ENCODE results near the gene RALB.
"Not testable (repeated sequence)": the region's sequence is repeated elsewhere in the genome, so short reads cannot be mapped to it uniquely, and the experiment has no call there.

The RALB gene

DNA sequence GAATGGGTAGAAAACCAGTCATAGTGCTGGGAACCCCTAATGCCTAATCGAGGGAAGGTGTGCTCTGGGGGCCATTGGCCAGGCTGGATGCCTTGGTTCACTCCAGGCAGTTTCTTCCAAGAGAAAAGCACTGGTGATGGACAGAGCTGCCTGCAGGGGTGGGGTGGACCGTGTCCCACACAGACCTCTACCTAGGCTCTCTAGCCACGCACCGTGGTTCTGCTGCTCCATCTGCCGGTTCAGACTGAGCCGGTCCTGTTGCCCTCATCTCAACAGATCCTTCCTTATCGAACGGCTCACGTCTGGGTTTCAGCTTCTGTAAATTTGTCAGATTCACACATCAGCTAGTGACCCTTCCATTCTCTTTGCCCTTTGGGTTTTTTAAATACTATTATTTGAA is 46.4 kb downstream of the RALB start:
- no peak for DNase-seq

DNA sequence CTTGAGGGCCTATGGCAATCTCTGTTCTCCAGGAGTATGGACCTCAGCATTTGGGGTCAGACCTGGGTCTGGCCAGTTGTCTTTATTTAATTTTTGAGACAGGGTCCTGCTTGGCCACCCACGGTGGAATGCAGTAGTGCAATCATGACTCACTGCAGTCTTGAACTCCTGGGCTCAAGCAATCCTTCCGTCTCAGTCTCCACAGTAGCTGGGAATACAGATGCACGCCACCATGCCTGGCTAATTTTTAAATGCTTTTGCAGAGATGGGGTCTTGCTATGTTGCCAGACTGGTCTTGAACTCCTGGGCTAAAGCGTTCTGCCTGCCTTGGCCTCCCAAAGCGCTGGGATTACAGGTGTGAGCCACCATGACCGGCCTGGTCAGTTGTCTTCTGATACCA is 46.9 kb downstream of the RALB start:
- no peak for DNase-seq

DNA sequence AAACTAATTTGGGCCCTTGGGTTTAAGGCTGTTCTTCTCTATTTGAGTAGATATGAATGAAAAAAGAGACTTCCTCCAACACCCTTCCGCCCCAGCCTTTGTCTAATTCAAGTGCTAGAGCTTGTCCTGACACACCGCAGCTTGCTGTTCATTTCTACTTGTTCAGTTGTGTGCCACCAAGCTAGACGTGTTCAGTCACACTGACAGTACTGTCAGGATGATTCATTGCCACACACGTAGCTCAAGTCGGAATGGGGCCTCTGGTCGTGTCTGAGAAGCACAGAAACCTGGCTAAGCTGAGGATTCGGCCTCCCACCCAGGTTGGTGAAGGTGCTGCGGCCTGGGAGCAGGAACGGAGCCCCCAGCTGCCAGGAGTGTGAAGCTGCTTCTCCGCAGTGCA is 47.7 kb downstream of the RALB start:
- DNase-seq: no peak

DNA sequence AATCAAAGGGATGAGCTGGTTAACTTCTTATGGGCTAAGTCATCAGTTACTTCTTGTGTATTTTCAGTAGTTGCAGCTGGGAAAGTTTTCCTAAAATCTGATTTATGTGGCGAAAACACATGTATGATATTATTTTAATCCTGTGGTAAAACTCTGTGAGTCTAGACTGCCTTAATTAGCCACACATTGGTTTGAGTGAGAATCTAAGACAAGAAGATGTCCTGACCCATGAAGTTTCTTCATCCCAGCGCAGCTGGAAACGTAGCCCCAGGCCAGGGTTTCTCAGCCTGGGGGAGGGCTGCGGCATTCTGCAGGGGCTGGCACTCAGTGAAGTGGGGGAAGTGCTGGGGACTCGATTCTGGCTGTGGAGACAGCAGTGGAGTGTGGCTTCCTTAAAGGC is 48.6 kb downstream of the RALB start:
- no peak for DNase-seq

DNA sequence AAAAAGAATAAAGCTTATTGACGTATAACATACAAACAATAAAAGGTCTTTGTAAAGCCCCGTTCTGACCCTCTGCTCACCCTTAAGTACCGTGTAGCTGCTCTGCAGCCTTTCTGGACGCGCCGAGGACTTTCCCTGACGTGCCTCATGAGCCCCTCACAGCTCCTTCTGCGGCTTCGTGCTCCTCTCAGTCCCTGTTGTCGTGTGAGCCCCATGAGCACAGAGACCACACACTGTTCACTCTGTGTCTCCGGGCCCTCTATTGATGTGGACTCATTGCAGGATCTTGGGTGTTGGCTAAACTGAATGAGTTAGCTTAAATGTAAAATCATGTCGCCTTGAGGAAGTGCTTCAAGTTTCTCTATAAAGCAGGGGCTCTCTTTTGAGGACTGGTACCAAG is 49.6 kb downstream of the RALB start:
- DNase-seq: no peak

DNA sequence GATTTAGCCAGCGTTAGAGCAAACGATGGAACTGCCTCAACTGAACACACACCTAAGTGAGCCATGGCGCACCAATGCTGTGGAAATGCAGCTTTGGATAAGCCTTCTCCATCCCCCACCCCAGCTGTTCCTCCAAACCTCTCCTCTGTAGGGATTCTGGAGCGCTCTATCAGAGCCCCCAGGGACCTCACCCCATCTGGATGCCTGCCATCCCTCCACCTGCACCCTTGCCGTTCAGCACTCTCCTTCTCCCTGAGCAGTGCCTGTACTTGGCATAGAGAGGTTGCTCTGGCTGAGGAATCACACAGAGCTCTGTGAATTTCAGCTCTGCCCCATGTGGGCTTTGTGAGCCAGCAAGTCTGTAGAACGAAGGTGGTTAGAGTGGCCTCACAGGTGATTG is 50.5 kb downstream of the RALB start:
- no peak for DNase-seq

DNA sequence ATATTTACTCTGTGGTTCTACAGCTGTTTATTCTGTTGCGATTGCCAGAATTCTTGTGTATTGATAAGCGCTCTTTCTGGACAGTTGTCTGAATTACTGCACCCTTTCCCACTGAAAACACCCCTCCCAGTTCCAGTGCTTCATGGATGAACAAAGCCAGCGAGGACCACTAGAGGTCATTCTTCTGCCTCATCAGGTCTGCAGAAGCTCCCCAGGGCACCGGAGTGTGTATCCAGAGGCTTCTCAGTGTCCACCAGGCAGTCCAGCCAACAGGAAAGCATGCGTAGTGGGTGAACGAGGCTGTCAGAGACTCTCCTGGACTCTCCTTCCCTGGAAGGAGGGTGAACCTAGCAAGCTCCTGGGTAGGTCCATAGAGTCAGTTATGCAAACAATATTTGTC is 52.6 kb downstream of the RALB start:
- DNase-seq: no peak

DNA sequence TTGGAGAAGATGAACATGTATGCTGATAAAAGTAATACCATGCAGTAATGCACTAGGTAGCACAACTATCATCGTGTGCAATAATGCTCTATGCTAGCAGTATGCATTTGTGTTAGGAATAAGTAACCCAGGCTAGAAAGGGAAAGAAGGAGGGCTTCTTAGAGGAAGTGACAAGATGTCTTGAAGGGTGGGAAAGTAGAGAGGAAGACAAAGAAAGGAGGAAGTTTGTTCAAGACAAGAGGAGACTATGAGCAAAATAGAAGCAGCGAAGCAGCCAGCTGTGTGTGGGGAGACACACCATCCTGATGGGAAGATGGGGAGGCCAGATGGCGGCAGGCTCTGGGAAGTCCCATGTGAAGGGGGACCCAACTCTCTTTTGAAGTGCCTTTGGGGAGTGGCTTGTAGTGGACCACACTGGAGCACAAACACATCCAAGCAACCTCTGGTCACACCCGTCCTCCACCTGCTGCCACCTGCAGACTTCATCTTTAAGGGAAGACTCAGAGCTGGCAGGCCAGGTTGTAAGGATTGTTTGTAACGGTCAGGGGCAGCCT is 53.4 kb downstream of the RALB start:
- DNase-seq: peak; percentile 58

DNA sequence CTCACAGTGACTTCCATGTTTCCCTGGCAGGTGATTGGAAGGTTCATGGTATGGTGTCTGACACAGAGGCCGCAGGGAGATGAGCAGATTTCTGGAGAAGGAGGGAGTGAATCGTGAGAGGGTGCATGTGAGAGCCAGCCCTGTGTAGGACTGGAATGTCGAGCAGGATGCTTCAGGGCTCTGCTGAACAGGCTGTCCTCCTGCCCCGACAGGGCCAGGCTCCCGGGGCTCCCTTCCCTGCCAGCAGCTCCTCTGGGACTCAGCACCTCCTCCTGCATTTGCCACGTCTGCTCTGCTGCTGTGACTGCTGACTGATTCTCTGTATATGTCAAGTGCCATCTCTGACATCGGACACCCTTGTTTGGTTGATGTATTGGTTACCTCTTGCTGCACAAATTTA is 54.8 kb downstream of the RALB start:
- DNase-seq: no peak

DNA sequence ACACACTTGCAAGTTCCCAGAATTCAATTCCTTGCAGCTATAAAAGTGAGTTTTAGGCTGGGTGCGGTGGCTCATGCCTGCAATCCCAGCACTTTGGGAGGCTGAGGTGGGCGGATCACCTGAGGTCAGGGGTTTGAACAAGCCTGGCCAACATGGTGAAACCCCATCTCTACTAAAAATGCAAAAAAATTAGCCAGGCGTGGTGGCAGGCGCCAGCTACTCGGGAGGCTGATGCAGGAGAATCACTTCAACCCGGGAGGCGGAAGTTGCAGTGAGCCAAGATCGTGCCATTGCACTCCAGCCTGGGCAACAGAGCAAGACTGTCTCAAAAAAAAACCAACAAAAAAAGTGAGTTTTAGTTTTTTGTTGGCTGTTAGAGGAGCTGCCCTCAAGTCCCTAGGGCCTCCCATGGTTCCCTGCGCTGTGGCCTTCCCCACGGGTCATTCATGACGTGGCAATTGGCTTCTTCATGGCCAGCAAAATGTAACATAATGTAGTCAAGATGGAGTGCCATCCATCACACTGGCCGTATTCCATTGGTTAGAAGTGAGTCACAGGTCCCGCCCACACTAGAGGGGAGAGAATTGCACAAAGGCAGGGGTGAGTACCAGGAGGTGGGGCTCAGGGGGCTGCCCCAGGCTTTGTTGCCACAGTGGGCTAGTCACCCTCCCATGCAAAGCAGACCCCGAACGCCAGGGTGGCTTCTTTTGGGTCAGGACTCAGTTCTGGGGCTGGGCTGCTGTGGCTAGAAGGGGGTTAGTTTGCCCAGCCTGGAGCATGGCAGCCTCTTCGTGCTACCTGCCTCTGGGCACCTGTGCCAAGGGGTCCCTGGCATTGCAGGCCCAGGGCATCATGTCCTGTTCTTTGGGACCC is 55.6 kb downstream of the RALB start:
- no peak for DNase-seq

DNA sequence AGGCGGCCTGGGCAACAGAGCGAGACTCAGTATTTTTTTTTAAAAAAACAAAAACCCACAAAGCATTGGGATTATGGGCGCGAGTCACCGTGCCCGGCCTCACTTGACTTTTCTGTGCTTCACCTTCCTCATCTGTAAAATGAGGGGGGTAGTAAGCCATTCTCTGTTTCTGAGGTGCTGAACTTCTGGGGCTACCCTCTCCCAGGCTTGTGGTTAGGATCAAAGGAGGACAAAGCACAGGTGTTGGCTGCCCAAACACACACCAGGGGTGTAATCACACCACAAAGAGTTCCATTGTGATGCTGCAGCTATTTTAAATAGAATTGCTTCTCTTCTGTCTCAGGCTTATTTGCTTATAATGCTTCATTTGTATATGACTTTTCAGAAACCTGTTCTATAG is 57.5 kb downstream of the RALB start:
- no peak for DNase-seq

DNA sequence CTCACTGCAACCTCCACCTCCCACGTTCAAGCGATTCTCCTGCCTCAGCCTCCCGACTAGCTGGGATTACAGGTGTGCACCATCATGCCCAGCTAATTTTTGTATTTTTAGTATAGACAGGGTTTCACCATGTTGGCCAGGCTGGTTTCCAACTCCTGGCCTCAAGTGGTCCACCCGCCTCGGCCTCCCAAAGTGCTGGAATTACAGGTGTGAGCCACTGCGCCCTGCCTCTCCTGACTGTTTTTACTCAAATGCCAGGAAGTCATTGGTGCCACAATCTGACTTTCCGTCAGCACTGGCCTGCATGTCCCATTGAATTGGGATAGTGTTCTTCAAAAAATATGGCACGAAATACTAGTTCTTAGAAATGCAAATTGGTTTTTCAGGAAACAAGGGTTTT is 58.2 kb downstream of the RALB start:
- not testable (repeated sequence) for DNase-seq

DNA sequence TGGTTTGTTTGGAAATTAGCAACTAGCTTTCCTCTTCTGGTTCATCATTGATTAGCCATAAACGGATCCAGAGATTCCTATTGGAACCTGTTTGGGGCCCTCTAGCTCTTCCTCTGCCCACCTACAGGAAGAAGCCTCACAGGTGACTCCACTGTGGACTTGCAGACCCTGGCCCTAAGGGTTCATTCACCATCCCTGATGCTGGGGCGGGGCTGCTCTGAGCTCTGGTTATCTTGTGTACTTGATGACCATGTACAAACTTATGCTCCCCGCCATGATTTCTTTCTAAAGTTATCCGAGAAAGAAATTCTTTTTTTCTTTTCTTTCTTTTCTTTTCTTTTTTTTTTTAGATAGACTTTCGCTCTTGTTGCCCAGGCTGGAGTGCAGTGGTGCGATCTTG is 59.4 kb downstream of the RALB start:
- no peak for DNase-seq

DNA sequence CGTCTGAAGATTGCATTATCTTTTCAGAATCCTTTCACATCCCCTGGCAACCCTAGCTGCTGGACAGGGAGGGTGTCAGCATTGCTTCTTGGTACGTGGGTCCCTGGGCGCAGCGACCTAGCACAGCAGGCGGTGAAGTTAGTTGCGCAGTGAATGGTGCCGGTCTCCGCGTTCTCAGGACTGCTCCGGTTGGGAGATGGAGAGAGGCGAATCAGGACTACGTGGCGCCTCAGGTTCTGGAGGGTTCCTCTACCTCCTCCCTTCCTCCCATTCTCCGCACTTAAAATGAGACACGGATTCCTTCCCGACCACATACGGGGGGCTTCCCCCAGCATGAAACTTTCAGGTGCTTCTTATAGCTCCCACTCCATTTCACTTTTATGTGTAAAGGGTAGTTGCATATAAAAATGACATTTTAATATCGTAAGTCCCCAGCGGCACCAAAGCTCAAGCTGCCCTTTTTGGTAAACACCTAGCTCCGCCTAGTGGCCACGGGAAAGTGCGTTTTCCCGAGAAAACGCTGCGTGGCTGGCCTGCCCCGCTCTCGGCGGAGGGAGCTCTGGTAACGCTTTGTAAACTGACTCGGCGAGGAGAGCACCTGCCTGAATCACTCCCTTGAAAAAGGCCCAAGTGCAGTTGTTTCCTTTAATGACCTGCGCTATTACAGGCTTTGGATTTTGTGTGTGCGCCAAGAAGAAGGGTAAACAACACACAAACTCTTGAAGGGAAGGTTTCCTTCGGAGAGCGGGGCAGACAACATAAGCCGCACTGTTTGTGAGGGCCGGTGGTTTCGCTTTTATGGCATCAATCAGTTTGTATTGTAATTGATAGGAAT is 60.4 kb downstream of the RALB start:
- DNase-seq: peak; percentile 56

DNA sequence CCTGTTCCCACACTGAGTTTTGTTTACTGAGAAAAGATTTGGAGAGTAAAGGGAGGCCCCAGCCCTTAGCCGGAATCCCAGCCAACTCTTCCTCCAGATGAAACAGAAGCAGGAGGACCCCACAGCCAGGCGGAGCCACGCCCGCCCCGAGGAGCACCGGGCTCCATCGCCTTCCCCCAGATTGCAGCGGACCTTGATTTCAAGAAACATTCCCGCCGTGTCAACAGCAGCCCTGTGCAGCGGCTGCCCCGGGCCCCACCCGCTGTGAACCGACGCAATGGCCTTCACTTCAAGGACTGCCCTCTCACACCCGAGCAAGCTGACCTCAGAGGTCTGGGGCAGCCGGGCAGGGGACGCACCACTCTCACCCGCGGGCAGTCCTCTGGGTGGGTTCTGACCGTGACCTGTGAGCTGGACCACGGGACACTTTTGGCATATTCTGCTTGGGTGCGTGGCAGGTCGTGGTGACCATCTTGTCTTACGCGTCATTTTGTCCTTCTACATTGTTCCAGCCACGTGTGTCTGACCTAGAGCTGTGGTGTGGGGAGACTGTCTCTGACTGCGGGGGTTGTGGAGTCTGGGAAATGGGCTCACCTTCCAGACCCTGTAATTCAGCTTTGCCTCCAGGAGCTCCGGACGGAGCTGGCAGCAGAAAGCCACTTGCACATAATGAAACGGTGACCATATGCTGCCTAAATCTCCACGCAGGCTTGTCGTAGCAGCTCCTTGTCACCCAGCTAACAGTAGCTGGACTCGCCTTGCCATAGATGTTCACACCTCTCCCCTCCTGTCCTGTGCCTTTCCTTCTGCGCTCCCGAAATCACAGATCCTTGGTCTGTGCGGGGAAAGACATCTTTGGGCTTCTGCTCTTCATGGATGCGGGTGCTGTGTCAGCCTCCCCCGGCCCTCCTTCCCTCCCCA is 61.3 kb downstream of the RALB start:
- no peak for DNase-seq

DNA sequence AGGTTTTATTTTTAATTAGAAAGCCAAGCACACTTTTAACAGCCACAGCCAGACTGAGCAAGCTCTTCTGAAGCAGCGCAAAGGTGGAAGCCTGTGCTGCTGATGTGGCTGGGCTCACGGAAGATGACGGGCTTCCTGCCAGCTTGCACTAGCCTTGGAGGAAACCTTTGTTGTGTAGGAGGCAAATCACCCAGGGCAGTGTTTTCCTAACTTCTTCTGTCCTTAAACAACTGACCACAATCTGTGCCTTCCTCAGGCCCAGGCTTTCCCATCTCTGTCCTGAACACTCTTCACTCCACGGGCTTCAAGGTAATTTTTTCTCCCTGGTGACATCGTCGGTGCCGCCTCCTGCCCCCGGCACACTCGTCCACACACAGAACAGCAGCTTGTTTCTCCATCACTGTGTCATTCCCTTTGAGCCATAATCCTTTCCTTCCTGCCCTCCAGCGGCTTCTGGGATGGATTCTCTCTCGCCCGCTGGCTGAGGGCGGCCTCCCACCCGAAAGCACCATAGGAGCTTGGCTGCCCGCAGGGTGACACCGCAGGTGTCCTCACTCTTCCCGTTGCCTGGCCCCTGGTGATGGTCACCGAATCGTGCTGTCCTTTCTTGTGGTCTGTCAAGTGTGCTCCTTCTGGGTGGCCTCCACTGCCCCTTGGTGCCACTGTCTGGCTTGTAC is 62.2 kb downstream of the RALB start:
- no peak for DNase-seq

DNA sequence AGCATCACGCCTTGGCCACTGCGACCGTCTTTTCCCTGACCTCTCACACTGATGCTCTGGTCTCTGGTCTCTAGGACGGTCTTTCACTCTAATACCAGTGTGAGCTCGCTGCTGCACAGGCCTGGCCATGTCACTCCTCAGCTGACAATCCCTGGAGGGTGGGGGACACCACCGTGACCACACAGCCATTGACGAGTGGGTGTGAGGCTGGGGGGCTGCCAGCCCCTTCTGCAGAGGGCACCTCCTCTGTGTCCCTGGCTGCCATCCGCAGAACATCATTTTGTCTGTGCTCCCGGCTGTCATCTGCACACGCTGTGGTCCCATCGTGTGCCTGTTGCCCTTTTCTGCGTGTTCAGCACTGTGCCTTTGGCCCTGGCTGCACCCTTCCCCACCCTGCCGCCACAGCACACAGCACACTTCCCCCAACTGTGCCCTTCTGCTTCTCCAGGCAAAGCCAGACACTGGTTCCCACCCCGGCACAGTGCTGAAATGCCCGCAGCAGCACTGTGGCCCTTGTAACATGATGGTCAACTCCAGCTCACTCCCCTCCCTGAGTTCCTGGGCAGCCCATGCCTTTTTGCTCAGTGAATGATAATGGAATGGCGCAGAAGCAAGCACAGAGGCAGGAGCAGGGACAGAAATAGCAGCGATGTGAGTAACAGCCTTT is 62.8 kb downstream of the RALB start:
- DNase-seq: no peak

DNA sequence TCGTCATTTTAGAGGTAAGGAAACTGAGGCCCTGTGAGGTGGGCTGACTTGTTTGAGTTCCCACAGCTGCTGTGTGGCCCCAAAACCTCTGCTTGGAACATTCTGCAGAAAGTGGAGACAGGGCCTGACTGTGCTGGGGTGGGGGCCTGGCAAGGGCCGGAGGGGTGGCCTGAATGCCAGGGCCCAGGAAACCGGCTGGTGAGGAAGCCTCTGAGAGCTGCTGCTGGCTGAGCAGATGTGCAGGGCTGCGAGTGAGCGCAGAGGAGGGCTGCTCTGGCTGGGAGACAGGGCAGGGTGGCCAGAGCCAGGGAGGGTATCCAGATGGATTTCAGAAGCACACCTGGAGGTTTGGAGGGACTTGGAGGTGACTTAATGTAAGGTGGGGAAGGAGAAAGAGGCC is 63.4 kb downstream of the RALB start:
- no peak for DNase-seq

DNA sequence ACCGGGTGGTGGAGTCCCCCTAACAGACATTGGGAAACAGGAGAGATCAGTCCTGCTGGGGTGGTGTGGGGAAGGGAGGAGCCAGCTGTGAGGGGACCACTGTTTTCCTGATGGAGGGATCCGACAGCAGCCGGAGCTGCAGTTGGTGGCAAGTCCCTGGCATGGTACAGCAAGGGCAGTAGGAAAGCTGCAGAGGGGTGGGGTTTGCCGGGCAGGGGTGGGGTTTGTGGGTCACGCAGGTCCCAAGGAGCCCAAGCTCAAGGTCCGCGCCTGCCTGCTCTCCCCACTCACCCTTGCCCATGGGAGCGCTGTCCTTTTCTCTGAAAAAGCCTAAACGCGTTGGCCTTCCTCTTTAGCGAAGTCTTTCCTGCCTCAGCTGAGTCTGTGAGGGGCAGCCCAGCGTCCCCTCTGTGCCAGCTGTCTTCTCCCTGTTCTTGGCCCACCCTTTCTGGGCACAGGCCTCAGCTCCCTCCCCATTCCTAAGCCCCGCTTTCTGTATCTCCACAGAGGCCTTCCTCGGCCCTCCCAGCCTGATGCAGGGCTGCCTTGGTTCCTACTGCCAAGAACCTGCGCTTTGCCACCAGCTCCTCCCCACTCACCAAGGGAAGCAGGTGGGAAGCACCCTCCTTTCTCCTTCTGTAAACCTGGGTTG is 64.0 kb downstream of the RALB start:
- DNase-seq: no peak

DNA sequence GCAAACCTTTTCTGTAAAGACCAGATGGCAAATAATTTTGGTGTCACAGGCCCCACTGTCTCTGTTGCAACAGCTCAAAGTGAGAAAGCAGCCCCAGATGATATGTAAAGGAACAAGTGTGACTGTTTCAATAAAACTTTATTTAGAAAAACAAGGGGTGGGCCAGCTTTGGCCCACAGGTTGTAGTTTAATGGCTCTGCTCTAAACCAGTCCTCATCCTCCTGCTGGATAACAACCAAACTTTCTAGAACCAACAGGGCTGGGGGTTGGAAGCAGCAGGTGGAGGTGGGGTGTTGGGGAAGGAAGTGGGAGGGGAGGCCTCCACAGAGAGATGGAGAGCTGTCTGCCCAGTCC is 64.5 kb downstream of the RALB start:
- DNase-seq: no peak

DNA sequence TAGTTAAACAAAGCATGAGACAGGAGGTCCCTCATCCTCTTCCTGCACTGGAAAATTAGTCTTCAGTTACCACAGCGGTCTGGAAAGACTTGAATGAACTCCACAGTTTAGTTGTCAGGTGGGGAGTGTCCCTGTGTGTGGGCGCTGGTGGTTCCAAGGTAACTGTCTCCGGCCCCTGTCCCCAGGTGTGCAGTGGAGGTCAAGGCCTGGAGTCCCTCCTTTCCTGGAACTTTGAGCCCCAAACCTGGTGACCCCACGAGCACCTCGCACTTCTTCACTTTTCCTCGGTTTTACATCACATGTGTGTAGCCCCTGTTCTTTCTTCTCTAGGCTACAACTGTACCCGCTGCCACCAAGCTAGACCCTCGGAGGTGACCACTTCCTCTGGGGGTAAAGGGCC is 65.3 kb downstream of the RALB start:
- DNase-seq: no peak
